ENCODE measurements around the gene TMEM178B. TPM values are rescaled to one million over a fixed set of nuclear protein-coding genes. Genes with fewer than 3 reads are reported as not detected.

TMEM178B gene
- total and polyA plus RNA-seq, 2 experiments from 2014 or later = 0.24 to 0.30 TPM

- H3K4me2 ChIP-seq = no peak overlapping the region
- TF ChIP-seq, protein P1, sequence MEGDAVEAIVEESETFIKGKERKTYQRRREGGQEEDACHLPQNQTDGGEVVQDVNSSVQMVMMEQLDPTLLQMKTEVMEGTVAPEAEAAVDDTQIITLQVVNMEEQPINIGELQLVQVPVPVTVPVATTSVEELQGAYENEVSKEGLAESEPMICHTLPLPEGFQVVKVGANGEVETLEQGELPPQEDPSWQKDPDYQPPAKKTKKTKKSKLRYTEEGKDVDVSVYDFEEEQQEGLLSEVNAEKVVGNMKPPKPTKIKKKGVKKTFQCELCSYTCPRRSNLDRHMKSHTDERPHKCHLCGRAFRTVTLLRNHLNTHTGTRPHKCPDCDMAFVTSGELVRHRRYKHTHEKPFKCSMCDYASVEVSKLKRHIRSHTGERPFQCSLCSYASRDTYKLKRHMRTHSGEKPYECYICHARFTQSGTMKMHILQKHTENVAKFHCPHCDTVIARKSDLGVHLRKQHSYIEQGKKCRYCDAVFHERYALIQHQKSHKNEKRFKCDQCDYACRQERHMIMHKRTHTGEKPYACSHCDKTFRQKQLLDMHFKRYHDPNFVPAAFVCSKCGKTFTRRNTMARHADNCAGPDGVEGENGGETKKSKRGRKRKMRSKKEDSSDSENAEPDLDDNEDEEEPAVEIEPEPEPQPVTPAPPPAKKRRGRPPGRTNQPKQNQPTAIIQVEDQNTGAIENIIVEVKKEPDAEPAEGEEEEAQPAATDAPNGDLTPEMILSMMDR (IDR thresholded peaks at IDR 0.05; ENCODE audit: poor library complexity) = no peak
- no peak for TF ChIP-seq EZH2 (IDR thresholded peaks at IDR 0.05; ENCODE audit: borderline replicate concordance)
- TF ChIP-seq EZH2phosphoT487 (IDR thresholded peaks at IDR 0.05; ENCODE audit: low read depth, severe bottlenecking, unreplicated experiment) = no peak
- no peaks in the 10 kb centered on the region for H4K20me1 ChIP-seq (ENCODE audit: insufficient read depth, poor library complexity, severe bottlenecking)
- H3K4me1 ChIP-seq (ENCODE audit: insufficient read depth) = no peaks in the 10 kb centered on the region
- no peak overlapping the region for H3K4me3 ChIP-seq
- no peak for DNase-seq (ENCODE audit: low spot score)
- WGBS (ENCODE audit: low lambda C conversion rate, missing lambda C conversion rate) = 100% methylated on average over 1 of the region's 1 CpG
- no peak overlapping the region for H2AFZ ChIP-seq
- H3K27me3 ChIP-seq = no peaks in the 10 kb centered on the region
- H3K36me3 ChIP-seq (replicated peaks; ENCODE audit: insufficient read depth, low read depth) = no peaks in the 10 kb centered on the region
- no peaks in the 10 kb centered on the region for H3K79me2 ChIP-seq
- H3K9me2 ChIP-seq (replicated peaks; ENCODE audit: insufficient read depth) = no peaks in the 10 kb centered on the region
- no peak overlapping the region for H3K27ac ChIP-seq
- H3K9me3 ChIP-seq (ENCODE audit: low read depth) = no peaks in the 10 kb centered on the region
These were observed 381.9 kb downstream of the TMEM178B start for GRCh38 chr7:141455723-141456122.

- Histone ChIP-seq H3K36me3 (replicated peaks; ENCODE audit: insufficient read depth, low read depth) (no peaks in the 10 kb centered on the region), H3K4me2 (no peak overlapping the region), H3K27ac (no peak overlapping the region), H3K9me3 (ENCODE audit: low read depth) (no peaks in the 10 kb centered on the region), H3K27me3 (no peaks in the 10 kb centered on the region), H3K4me3 (no peak overlapping the region), H4K20me1 (ENCODE audit: insufficient read depth, poor library complexity, severe bottlenecking) (no peaks in the 10 kb centered on the region), H3K9me2 (replicated peaks; ENCODE audit: insufficient read depth) (no peaks in the 10 kb centered on the region), H2AFZ (no peak overlapping the region), H3K4me1 (ENCODE audit: insufficient read depth) (peaks cover 3% of the 10 kb centered on the region), H3K79me2 (no peaks in the 10 kb centered on the region)
- TF ChIP-seq EZH2 (IDR thresholded peaks at IDR 0.05; ENCODE audit: borderline replicate concordance) (no peak), EZH2phosphoT487 (IDR thresholded peaks at IDR 0.05; ENCODE audit: low read depth, severe bottlenecking, unreplicated experiment) (no peak)
- TF ChIP-seq, protein P1 (IDR thresholded peaks at IDR 0.05; ENCODE audit: poor library complexity) = no peak
- DNase-seq (ENCODE audit: low spot score) = no peak
- 88% methylated on average over 2 of the region's 2 CpGs for WGBS (ENCODE audit: low lambda C conversion rate, missing lambda C conversion rate)
These were observed 382.4 kb downstream of the TMEM178B start for GRCh38 chr7:141456298-141456697.

DNA sequence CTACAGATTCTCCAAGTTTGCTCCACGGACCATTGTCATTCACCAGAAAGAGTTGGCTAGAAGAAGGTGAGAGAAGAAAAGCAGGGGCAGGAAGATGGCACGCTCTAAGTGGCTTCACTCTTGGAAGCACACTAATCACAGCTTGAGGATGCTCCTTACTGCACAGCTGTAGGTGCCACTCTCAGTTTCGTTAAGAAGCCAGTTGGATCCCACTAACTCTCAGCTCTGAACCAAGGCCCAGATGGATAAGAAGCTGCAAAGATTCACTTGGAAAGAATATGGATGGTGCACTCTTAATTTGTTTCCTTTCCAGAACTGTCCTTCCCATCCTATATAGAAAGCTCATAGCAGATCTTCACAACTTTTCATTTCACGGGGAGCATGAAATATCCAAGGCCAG is 382.8 kb downstream of the TMEM178B start:
- no peak overlapping the region for H3K4me2 ChIP-seq
- DNase-seq (ENCODE audit: low spot score) = no peak
- no peak overlapping the region for H3K27ac ChIP-seq
- no peaks in the 10 kb centered on the region for H4K20me1 ChIP-seq (ENCODE audit: insufficient read depth, poor library complexity, severe bottlenecking)
- H3K36me3 ChIP-seq (replicated peaks; ENCODE audit: insufficient read depth, low read depth) = no peaks in the 10 kb centered on the region
- H3K4me3 ChIP-seq = no peak overlapping the region
- no peaks in the 10 kb centered on the region for H3K9me3 ChIP-seq (ENCODE audit: low read depth)
- no peak overlapping the region for H2AFZ ChIP-seq
- TF ChIP-seq, protein P1 (IDR thresholded peaks at IDR 0.05; ENCODE audit: poor library complexity) = no peak
- TF ChIP-seq EZH2 (IDR thresholded peaks at IDR 0.05; ENCODE audit: borderline replicate concordance) (no peak), EZH2phosphoT487 (IDR thresholded peaks at IDR 0.05; ENCODE audit: low read depth, severe bottlenecking, unreplicated experiment) (no peak)
- no peaks in the 10 kb centered on the region for H3K79me2 ChIP-seq
- 89% methylated on average over 4 of the region's 4 CpGs for WGBS (ENCODE audit: low lambda C conversion rate, missing lambda C conversion rate)
- H3K4me1 ChIP-seq (ENCODE audit: insufficient read depth) = peaks cover 4% of the 10 kb centered on the region
- no peaks in the 10 kb centered on the region for H3K27me3 ChIP-seq
- H3K9me2 ChIP-seq (replicated peaks; ENCODE audit: insufficient read depth) = no peaks in the 10 kb centered on the region
